Embryonic facial prominence (tissue), 1 donor: ENCODE results near the gene PLA2G2C.

Experiments
- DNase-seq: peaks from one replicate; pipeline ENCODE4 v3.0.0-alpha.2; 2016; ENCODE audit errors: extremely low spot score

PLA2G2C gene

GRCh38 chr1:20184481-20184900, 1.8 kb downstream of the PLA2G2C start:
- no peak for DNase-seq

- DNase-seq, result no peak
These were observed 2.6 kb downstream of the PLA2G2C start for GRCh38 chr1:20183616-20184271.

- DNase-seq, result no peak
These were observed 3.3 kb downstream of the PLA2G2C start for GRCh38 chr1:20183035-20183434.

DNA sequence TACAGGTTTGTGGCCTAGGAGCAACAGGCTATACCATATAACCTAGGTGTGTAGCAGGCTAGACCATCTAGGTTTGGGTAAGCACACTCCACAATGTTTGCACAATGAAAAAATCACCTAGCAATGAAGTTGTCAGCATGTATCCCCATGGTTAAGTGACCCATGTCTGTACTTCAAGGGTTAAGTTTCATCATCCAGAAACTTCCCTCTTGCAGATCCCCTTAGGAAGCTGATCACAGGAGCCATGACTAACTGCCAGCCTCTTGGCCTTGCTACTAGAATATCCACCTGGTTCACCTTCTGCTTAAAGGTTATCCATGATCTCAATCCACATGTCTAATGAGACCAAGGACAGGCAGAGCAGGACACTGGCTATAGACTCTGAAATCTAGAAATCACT, 3.9 kb downstream of the PLA2G2C start:
- DNase-seq, result no peak

GRCh38 chr1:20180844-20181207, 5.5 kb downstream of the PLA2G2C start:
- DNase-seq, result no peak

DNA sequence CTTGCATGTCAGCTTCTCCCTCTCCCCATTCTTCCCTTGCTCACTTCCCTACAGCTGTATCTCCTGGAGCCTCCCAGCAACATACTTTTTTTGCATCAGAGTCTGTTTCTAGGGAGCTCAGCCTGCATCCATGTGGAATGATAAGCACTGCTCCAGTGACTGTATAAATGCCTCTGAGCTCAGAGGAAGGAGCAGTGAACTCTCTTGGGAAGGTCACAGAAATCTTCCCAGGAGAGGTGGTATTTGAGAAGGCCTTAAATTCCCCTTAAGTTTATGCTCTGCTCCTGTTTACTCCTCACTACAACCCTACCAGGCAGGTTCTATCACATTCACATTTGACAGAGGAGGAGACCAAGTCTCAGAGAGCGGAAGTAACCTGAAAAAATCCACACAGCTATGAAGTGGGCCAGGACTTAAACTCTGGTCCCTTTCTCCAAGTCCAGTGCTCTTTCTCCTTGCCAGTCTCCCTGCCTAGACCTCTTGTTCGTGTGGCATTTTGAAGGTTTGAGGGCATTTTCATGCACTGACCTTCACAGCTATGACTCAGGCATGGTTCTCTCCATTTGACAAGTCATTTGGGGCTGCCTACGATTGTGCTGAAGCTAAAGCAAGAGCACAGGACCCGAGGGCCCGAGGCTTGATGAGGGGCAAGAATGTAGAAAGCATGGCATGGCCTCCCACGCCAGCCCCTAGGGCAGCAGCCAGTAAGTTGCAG, 6.0 kb downstream of the PLA2G2C start:
- DNase-seq, result no peak

GRCh38 chr1:20179371-20180128, 6.8 kb downstream of the PLA2G2C start:
- no peak for DNase-seq

DNA sequence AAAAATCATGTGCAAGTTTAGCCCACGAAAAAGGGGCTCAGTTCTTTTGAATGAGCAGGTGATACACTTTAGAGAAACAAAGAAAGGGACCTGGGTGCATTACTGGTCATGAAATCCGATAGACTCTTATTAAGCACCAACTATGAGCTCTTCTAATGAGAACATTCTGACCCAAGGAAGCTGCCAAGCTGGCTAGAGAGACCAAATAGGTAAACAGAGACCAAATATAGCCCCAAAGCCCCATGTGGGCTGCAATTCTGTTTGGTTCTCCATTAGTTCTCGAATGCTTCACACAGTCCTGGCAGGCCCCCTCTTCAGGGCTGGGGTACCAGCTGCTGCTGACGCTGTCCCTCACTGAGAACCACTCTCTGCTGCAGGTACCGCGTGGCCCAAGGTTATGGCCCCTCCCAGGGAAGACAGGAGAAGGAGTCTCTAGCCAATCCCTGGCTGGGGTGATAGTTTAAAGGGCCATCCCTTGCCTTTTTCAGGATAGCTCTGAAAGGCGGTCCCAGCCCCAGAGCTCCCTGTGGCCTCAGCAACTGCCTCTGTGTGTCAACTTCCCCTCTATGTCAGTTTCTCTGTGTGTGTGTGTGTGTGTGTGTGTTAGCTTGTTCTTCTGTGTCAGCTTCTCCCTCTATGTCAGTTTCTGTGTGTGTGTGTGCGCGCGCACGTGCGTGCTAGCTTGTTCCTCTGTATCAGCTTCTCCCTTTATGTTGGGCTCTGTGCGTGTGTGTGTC, 7.5 kb downstream of the PLA2G2C start:
- no peak for DNase-seq

DNA sequence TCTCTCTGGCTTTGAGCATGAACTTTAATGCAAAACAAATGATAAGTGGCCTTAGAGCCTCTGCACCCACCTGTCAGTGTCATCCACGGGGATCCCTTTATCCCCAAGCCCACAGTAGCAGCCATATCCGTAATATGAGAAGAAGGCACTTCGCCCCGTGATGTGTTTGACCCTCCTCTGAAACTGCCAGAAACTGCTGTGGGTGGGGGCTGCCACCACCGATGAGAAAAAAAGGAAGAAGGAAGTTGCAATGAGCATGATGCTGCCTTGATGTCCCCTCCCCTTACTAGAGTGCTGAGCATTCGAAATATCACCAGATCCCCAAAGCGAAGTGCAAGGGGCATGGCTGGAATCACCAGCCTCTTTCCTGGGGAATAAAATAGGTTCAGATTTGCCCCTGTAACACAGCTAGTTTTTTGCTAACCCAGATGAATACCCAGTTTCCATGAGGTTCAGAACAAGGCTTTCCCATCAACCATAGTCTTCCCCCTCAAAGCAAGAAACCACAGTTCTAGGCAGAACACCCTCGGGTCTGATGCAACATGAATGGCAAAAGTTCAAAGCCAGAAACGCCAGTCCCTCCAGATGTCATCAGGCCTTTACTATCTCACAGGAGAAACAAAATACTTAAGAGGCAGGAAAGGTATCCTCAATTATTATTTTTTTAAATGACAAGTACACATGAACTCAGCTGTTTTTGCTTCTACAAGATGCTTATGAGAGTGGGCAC, 11.2 kb downstream of the PLA2G2C start:
- no peak for DNase-seq

GRCh38 chr1:20172033-20172590, 14.2 kb downstream of the PLA2G2C start:
- DNase-seq, result no peak

GRCh38 chr1:20169932-20170331, 16.4 kb downstream of the PLA2G2C start:
- DNase-seq, result no peak

DNA sequence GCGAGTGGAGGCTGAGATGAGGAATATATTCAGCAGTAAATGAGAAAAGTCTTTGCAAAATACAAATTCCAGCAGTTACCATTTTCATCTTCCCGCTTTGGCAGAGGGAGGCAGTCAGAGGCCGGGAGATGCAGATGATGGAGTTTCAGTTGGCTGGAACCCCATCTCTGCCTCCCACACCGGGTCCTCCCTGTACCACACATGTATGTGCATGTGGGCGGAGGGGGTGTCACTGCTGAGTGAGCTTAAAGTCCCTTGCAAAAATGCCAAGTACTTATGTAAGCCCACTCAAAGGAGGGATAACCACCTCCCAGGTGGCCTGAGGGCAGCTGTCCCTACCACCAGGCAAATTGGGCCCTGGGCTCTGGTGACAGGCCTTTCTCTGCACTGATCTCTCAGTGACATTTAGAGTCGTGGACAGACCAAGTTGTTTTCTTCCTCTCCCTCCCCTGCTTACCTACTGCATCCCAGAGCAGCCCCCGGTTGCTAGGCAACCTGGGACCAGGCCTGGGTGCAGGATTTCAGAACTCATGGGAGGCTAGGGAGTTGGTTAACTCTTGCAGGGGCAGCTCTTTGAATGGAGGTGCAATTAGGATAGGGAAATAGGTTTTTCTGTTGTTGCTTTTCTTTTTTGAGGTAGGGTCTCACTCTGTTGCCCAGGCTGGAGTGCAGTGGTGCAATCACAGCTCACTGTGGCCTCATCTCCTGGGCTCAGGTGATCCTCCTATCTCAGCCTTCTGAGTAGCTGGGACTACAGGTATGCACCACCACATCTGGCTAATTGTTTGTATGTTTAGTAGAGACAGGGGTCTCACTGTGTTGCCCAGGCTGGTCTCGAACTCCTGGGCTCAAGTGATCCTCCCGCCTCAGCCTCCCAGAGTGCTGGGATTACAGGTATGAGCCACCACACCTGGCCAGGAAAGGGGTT, 17.5 kb downstream of the PLA2G2C start:
- no peak for DNase-seq

DNA sequence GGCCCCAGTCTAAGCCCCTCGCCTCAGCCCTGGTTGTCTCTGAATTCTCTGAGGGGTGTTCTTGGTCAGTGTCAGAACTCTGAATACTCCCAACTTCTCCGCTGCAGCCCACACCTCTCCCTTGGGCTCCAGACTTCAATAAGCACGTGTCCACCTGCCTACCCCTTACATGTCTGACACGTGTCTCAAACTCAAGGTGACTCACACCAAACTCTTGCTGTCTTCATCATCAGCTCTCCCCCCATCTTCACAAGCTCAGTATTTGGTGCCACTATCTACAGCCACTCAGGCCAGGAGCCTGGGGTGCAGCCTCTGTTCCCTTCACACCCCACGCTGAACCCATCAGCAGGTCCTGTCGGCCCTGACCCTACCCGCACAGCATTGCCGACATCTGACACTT, 19.2 kb downstream of the PLA2G2C start:
- DNase-seq, result no peak

GRCh38 chr1:20166051-20166450, 20.3 kb downstream of the PLA2G2C start:
- DNase-seq, result no peak

DNA sequence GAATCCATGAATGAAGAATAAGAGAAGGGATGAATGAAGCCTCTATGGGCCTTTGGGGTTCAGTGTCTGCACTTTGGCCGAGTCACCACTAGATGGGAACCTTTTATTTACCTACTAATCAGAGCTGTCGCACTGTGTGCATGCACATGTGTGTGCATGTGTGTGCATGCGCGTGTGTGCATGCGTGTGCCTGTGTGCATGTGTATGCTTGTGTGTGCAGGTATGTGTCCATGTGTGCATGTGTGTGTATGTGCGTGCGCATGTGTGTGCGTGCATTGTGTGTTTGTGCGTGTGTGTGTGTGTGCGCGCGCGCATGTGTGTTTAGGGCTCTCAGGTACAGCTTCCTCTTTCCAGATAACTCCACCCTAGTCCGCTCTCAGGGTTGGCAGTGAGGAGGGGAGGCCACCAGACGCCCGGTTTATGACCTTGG, 20.8 kb downstream of the PLA2G2C start:
- no peak for DNase-seq

GRCh38 chr1:20164694-20165202, 21.6 kb downstream of the PLA2G2C start:
- DNase-seq, result no peak

GRCh38 chr1:20160034-20160433, 26.3 kb downstream of the PLA2G2C start:
- DNase-seq, result no peak

DNA sequence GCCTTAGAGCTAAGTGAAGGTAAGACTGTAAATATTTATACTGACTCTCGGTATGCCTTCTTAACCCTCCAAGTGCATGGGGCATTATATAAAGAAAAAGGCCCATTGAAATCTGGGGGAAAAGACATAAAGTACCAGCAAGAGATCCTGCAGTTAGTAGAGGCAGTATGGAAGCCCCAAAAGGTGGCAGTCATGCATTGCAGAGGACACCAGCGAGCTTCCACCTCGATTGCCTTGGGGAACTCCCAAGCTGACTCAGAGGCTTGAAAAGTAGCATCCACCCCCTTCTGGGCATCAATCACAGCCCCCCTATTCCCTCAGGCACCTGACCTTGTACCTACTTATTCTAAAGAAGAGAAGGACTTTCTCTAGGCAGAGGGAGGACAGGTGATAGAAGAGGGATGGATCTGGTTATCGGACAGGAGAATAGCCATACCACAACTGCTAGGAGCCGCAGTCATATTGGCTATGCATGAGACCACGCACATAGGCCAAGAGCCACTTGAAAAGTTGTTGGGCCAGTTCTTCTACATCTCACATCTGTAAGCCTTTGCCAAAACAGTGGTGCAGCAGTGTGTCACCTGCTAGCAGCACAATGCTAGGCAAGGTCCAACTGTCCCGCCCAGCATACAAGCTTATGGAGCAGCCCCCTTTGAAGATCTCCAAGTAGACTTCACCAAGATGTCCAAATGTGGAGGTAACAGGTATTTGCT, 27.8 kb downstream of the PLA2G2C start:
- no peak for DNase-seq

- no peak for DNase-seq
These were observed 32.0 kb downstream of the PLA2G2C start for GRCh38 chr1:20154301-20154831.
